Adrenal gland (tissue), 12 donors: ENCODE data around the gene ATF3. TPM values are rescaled to one million over a fixed set of nuclear protein-coding genes. Genes with fewer than 3 reads are reported as not detected.

Source experiments
- DNase-seq, 7 donors: peaks; one replicate each; pipeline ENCODE4 v3.0.0-alpha.2; 2019 to 2020
- H3K27ac ChIP-seq, 5 donors: fragments of 200-600 bp; sonication (generic) in 4 of 5; 1 replicate in 3 of 5; 2 replicates in 2 of 5; pipeline versions ENCODE4 v1.5.1 to v1.8.0; 2016 to 2020; ENCODE audit warnings: mild to moderate bottlenecking in 1 of 5
- H3K27me3 ChIP-seq: fragments of 200-600 bp; 2 replicates; pipeline ENCODE4 v1.8.0; 2021
- H3K36me3 ChIP-seq, 2 donors: fragments of 200-600 bp; replicated peaks in 1 of 2; 1 replicate in 1 of 2; 2 replicates in 1 of 2; pipeline versions ENCODE4 v1.5.1 to v1.8.0; 2018 to 2022
- H3K4me1 ChIP-seq, 2 donors: fragments of 200-600 bp; replicated peaks in 1 of 2; 1 replicate in 1 of 2; 2 replicates in 1 of 2; pipeline versions ENCODE4 v1.5.1 to v1.8.0; 2018 to 2021
- H3K4me3 ChIP-seq, 4 donors: fragments of 200-600 bp; sonication (generic) in 3 of 4; one replicate each; pipeline ENCODE4 v1.5.1; 2016 to 2018
- H3K9me3 ChIP-seq, 3 donors: fragments of 200-600 bp; sonication (generic) in 1 of 3; replicated peaks in 1 of 3; 1 replicate in 2 of 3; 2 replicates in 1 of 3; pipeline versions ENCODE4 v1.5.1 to v1.8.0; 2016 to 2021
- CTCF ChIP-seq, 6 experiments: fragments of 450-650 bp in 4 of 6; fragments of 200-600 bp in 2 of 6; sonication (generic) in 1 of 6; IDR thresholded peaks; 1 replicate in 5 of 6; 2 replicates in 1 of 6; pipeline versions ENCODE4 v1.5.1 to v1.8.0; 2016 to 2021; ENCODE audit warnings: antibody characterized with exemption in 6 of 6, mild to moderate bottlenecking in 2 of 6, moderate library complexity in 1 of 6
- POLR2A ChIP-seq, 2 donors: fragments of 450-650 bp; IDR thresholded peaks; one replicate each; pipeline ENCODE4 v1.6.1; 2017; ENCODE audit warnings: antibody characterized with exemption in 2 of 2, mild to moderate bottlenecking in 2 of 2, moderate library complexity in 1 of 2
- WGBS, 4 donors: extraction: QIAGEN DNeasy Blood & Tissue Kit in 2 of 4; methylation state at CpG; one replicate each; pipeline versions ENCODE4 v1.1.5 to v1.1.7; 2013 to 2017; 5-methylcytosine and 5-hydroxymethylcytosine counted together
- intact Hi-C, 2 donors: fragments of 100-400 bp; cut with DNase I; formaldehyde crosslinking; loops; one replicate each; pipeline versions ENCODE4 v1.14.1 to v1.15.0; 2022 to 2023
- polyA plus RNA-seq, 3 donors: library from polyadenylated mRNA; stranded (reverse); fragments of 200-250 nt in 2 of 3; fragments of 350-450 nt in 1 of 3; fragmentation: Illumina TruSeq in 1 of 3; extraction: RNeasy Lipid Tissue Mini Kit (QIAGEN cat#74804) in 1 of 3; gene quantifications; one replicate each; pipeline ENCODE4 v1.2.3, GENCODE V29; 2013 to 2014
- total RNA-seq, 9 donors: library from RNA; depleted of rRNA in 4 of 9; stranded (reverse); fragments of >200 nt in 4 of 9; fragments of 120-200 nt in 1 of 9; fragmentation: NEBNext Ultra II Directional in 1 of 9; extraction: Animal tissue kit (Norgen Biotek cat#: 25700) in 1 of 9; gene quantifications; one replicate each; pipeline versions ENCODE4 v1.1.0 to v1.2.4, GENCODE V29; 2013 to 2023
- donor health status: healthy with polysubstance abuse.
- donor health status: Bipolar disorder and iron deficiency.
- donor health status: DM: yes; HTN: yes; CAD: no.
- donor health status: DM: no; HTN: no; CAD: no.
- donor health status: DM: no; HTN: no; CAD: no.
- donor health status: DM: yes; HTN: yes; CAD: no.

ATF3 gene
- total and polyA plus RNA-seq, 12 donors = 1.9 to 19.7 (median 9.9) TPM

GRCh38 chr1:212562771-212563170 is 45.8 kb upstream of the ATF3 start:
- Histone ChIP-seq H3K27ac (no peak overlapping the region), H3K4me3 (no peak overlapping the region), H3K36me3 (no peaks in the 10 kb centered on the region), H3K9me3 (no peaks in the 10 kb centered on the region), H3K27me3 (no peaks in the 10 kb centered on the region), H3K4me1 (peaks cover 0 to 13% of the 10 kb centered on the region in 2 donors)
- intact Hi-C loops = loop anchor here in 1 of 2 donors (5.0 kb wide), 1 partner anchor 45 kb away; the partner anchor contains the start of gene ATF3
- TF ChIP-seq POLR2A (IDR thresholded peaks at IDR 0.05) (no peak), CTCF (IDR thresholded peaks at IDR 0.05) (no peak)
- DNase-seq = no peak
- WGBS, 4 donors = 85 to 93% (median 89%) methylated on average over 4 of the region's 4 CpGs

- H3K4me3 ChIP-seq = no peak overlapping the region
- intact Hi-C loops = no loop called here
- H3K27ac ChIP-seq = no peak overlapping the region
- peaks cover 0 to 5% of the 10 kb centered on the region in 2 donors for H3K4me1 ChIP-seq
- no peak for TF ChIP-seq POLR2A (IDR thresholded peaks at IDR 0.05)
- no peak for TF ChIP-seq CTCF (IDR thresholded peaks at IDR 0.05)
- H3K9me3 ChIP-seq = no peaks in the 10 kb centered on the region
- no peak for DNase-seq
- H3K36me3 ChIP-seq = no peaks in the 10 kb centered on the region
- no peaks in the 10 kb centered on the region for H3K27me3 ChIP-seq
- 68 to 81% (median 77%) methylated on average over 4 of the region's 4 CpGs for WGBS, 4 donors
Measured at GRCh38 chr1:212565079-212565478, 43.5 kb upstream of the ATF3 start.

GRCh38 chr1:212565571-212566305 is 42.8 kb upstream of the ATF3 start:
- no peak for DNase-seq
- Histone ChIP-seq H3K36me3 (no peaks in the 10 kb centered on the region), H3K4me3 (no peak overlapping the region), H3K27ac (peak overlapping the region in 1 of 5 donors; percentile 82), H3K9me3 (no peaks in the 10 kb centered on the region), H3K4me1 (peaks cover 0 to 5% of the 10 kb centered on the region in 2 donors), H3K27me3 (no peaks in the 10 kb centered on the region)
- 81 to 93% (median 91%) methylated on average over 3 to 6 of the region's 6 CpGs for WGBS, 4 donors
- intact Hi-C loops = no loop called here
- no peak for TF ChIP-seq CTCF (IDR thresholded peaks at IDR 0.05)
- TF ChIP-seq POLR2A (IDR thresholded peaks at IDR 0.05) = no peak

GRCh38 chr1:212566522-212567479 is 41.8 kb upstream of the ATF3 start:
- peak; percentile 44 to 66 (median 57) for DNase-seq
- peaks cover 0 to 5% of the 10 kb centered on the region in 2 donors for H3K4me1 ChIP-seq
- intact Hi-C loops = no loop called here
- H3K9me3 ChIP-seq = no peaks in the 10 kb centered on the region
- TF ChIP-seq POLR2A (IDR thresholded peaks at IDR 0.05) (peak in 1 of 2 donors; percentile 55), CTCF (IDR thresholded peaks at IDR 0.05) (peak in 1 of 6 experiments; percentile 5)
- H3K27me3 ChIP-seq = no peaks in the 10 kb centered on the region
- H3K4me3 ChIP-seq = peak overlapping the region in 3 of 4 donors; percentile 40 to 74 (median 68)
- H3K36me3 ChIP-seq = no peaks in the 10 kb centered on the region
- 1 to 4% (median 2%) methylated on average over 14 to 16 of the region's 16 CpGs for WGBS, 4 donors
- peak overlapping the region; percentile 54 to 85 (median 82) for H3K27ac ChIP-seq
